Effector memory CD4-positive, alpha-beta T cell (primary cell): Measurements from ENCODE around the gene TBPL1.

Experiments used
- DNase-seq, 3 donors: peaks; one replicate each; pipeline ENCODE4 v3.0.0-alpha.2; 2020
- H3K27ac ChIP-seq: 2 replicates; pipeline ENCODE4 v1.7.0; 2013; ENCODE audit warnings: mild to moderate bottlenecking, low read length, moderate library complexity; ENCODE audit not compliant: insufficient read depth, poor library complexity, severe bottlenecking
- H3K27me3 ChIP-seq: replicated peaks from 2 replicates; pipeline ENCODE4 v1.7.0; 2013; ENCODE audit warnings: mild to moderate bottlenecking, low read length; ENCODE audit not compliant: insufficient read depth, control insufficient read depth, poor library complexity, severe bottlenecking
- H3K36me3 ChIP-seq: 2 replicates; pipeline ENCODE4 v1.7.0; 2013; ENCODE audit warnings: mild to moderate bottlenecking, low read length, moderate library complexity; ENCODE audit not compliant: control insufficient read depth, insufficient read depth
- H3K4me1 ChIP-seq: 2 replicates; pipeline ENCODE4 v1.7.0; 2013; ENCODE audit warnings: low read length, mild to moderate bottlenecking; ENCODE audit not compliant: control insufficient read depth, insufficient read depth, poor library complexity, severe bottlenecking
- H3K4me3 ChIP-seq: 2 replicates; pipeline ENCODE4 v1.7.0; 2013; ENCODE audit warnings: low read length, low read depth, mild to moderate bottlenecking; ENCODE audit not compliant: insufficient read depth, poor library complexity, severe bottlenecking
- H3K9me3 ChIP-seq: 2 replicates; pipeline ENCODE4 v1.7.0; 2013; ENCODE audit warnings: mild to moderate bottlenecking, low read length, moderate library complexity; ENCODE audit not compliant: control insufficient read depth
- total RNA-seq, 3 donors: gene quantifications; one replicate each; lab custom pipeline; 2026; lab: John Stamatoyannopoulos, UW

Gene TBPL1
- 21.8 to 23.6 (median 22.0) reads per million in 3 donors for total RNA-seq

DNA sequence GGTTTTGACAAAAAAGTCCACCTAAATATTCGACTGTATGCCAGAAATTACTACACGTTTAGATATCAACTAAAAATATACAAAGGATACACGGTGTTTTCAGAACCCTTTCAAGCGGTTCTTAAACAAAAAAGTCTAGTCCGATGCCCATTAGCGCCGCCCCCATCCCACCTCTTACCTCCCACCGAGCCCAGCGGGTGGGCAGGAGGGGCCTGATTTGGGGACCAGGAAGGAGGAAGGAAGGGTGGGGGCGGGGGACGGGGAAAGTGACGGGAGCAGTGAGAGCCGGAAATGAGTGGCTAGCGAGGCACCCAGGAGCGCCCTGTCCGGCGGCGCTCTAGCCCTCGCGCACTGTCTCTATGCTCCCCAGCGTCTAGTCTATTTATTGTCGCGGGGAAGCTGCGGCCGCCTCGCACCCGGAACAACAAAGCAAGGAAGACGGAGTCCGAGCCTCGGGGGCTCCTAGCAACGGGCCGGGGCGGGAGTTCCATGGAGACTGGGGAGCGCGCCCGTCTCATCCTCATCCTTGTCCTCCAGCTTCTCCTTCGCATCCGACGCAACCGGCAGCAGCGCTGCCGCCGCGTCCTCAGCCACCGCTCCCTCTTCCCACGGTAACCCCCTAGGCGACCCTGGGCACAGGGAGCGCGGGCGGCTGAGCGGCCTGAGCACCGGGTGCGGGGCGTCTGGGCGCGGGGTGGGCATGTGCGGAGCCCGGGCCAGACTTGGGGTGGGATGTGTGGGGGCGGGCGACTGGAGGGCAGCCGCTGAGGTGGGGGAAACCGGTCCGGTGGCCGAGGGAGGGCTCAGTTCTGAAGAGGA, at the start of gene TBPL1:
Gene TBPL1 (plus strand): TSS at position 410 of the 819 bp plus-strand sequence. CDS start 26,902 bp downstream, outside the sequence.
- H3K9me3 ChIP-seq, result no peaks in the 10 kb centered on the region

DNA sequence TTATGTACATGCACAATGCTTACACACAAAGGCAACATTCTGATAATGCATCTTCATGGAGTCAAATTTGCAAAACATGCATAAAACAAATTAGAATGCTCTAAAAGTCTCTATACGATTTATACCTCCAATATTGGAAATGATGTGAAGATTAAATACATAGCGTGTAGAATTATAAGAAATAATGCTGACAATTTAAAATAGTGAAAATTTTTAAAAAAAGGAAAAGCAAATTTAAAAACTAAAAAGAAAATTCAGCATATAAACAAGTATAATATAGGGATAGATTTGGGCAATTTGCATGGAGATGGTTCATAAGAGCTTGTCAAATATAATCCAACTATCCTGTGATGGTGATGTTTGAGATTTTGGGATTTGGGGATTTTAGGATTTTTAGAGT, 49.2 kb upstream of the TBPL1 start:
- H3K4me1 ChIP-seq, result no peaks in the 10 kb centered on the region
- DNase-seq, result no peak
- no peaks in the 10 kb centered on the region for H3K36me3 ChIP-seq
- H3K4me3 ChIP-seq, result no peak overlapping the region
- no peak overlapping the region for H3K27ac ChIP-seq
- H3K9me3 ChIP-seq, result no peaks in the 10 kb centered on the region
- peaks cover 7% of the 10 kb centered on the region for H3K27me3 ChIP-seq

More for the DNA sequence above, at the start of gene TBPL1:
- Histone ChIP-seq H3K4me1 (peaks cover 3% of the 10 kb centered on the region), H3K27me3 (no peaks in the 10 kb centered on the region), H3K4me3 (peak within 1 kb of the TSS; percentile 92), H3K36me3 (no peaks in the 10 kb centered on the region), H3K27ac (peak within 1 kb of the TSS; percentile 73)
- peak; percentile 78 to 85 (median 84) for DNase-seq

DNA sequence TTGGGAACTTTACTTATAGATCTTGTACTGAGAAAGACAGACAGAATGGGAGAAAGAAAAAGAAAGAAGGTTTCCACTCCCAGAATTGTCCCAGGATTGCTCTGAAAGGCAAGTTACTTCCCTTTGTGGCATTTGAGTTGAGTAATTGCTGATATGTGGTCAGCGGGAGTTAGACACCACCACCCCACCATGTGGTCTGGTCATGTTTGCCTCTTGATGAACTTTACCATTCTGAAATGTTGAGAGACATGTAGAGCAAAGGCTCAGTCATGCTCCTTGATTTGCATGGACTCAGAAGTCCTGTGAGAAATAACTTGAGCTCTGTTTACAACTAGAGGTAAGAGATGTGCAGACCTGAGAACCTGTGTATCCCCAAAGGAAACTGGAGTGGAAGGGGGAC, 47.0 kb upstream of the TBPL1 start:
- Histone ChIP-seq H3K4me3 (no peak overlapping the region), H3K4me1 (no peaks in the 10 kb centered on the region), H3K36me3 (no peaks in the 10 kb centered on the region), H3K27me3 (peaks cover 14% of the 10 kb centered on the region), H3K27ac (no peak overlapping the region), H3K9me3 (no peaks in the 10 kb centered on the region)
- DNase-seq, result no peak

DNA sequence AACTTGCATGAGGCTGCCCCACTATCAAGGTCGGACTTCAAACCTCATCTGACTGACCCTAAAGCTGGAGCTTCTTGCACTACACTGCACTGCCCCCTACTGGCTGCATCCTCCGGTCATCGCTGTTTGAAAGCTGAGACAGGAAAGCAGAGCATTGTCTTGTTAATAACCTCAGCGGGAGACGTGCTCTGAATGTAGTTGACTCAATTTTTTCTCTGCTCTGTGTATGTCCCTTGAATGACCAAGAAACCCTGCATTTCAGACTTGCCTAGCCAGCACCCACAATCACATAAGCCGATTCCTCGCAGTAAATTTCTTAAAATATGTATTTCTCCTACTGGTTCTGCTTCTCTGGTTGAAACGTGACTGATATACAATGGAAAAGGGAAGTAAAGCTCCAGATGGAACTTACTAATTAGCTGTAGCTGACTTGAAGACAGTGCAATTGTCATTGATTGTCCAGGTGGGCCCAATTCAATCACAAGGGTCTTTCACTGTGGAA, 36.3 kb upstream of the TBPL1 start:
- H3K36me3 ChIP-seq, result no peaks in the 10 kb centered on the region
- no peak overlapping the region for H3K4me3 ChIP-seq
- H3K27me3 ChIP-seq, result no peaks in the 10 kb centered on the region
- no peaks in the 10 kb centered on the region for H3K4me1 ChIP-seq
- DNase-seq, result peak; percentile 23 to 49 (median 28)
- H3K9me3 ChIP-seq, result no peaks in the 10 kb centered on the region
- no peak overlapping the region for H3K27ac ChIP-seq

DNA sequence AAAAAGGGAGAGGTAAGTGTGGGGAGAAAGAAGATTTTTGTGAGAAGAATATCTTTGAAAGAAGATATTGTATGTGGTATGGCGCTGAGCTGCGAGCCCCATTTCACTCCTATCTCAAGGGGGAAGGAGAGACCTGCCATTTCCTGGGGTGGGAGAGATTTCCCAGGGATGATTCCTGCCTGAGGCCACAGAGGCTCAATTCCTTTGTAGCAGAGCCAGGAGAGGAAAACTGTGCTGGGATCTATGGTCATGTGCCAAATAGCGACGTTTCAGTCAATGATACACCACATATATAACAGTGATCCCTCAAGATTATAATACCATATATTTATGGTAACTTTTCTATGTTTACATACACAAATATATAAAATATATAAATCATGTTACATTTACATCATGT, 35.2 kb upstream of the TBPL1 start:
- no peak for DNase-seq
- no peaks in the 10 kb centered on the region for H3K4me1 ChIP-seq
- H3K4me3 ChIP-seq, result no peak overlapping the region
- no peaks in the 10 kb centered on the region for H3K9me3 ChIP-seq
- no peaks in the 10 kb centered on the region for H3K27me3 ChIP-seq
- H3K27ac ChIP-seq, result no peak overlapping the region
- H3K36me3 ChIP-seq, result no peaks in the 10 kb centered on the region

DNA sequence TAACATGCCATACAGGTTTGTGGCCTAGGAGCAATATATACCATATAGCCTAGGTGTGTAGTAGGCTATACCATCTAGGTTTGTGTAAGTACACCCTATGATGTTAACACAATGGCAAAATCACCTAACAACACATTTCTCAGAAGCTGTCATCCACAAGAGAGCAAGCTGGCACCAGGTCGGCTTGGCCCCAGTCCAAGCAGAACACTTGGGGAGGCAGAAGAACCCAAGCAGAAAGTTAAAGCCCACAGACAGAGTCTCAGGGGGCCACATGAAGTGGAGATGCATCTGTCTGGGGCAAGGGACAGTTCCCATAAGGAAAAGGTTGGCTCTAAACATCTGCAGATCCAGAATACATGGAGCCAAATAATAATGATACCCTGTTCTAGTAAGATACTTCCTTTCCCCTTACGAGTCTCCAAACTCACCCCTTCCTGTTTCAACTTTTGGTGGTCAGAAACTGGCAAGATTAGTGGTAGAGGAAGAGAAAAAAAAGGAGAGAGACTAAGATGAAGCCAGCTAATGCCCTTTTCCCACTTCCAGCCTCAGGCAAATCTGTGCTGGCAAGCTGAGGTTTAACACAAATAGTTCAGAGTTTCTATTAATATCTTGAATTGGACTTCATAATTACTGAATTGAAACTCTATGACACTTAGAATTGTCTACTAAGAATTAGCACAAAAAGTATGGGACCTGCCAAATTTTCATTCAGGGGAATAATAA, 34.7 kb upstream of the TBPL1 start:
- Histone ChIP-seq H3K27ac (no peak overlapping the region), H3K36me3 (no peaks in the 10 kb centered on the region), H3K4me3 (no peak overlapping the region), H3K9me3 (no peaks in the 10 kb centered on the region), H3K27me3 (no peaks in the 10 kb centered on the region), H3K4me1 (no peaks in the 10 kb centered on the region)
- no peak for DNase-seq

DNA sequence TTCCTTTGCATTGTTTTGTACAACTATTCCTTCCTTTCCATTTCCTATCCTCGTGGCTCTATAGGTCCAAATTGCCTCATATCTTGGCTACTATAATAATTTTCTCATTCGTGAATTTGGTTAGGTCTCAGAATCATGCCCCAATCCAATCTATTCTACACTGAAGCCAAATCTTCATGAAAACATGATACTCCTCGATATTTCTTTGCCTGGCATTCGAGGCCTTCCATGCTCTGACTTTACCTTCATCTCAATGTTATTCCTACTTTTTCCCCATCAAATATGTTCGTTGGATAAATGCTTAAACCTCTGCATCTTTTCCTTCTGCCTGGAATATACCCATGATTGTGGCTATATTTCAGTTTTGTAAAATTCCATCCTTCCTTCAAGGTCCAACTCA, 33.7 kb upstream of the TBPL1 start:
- H3K4me3 ChIP-seq, result no peak overlapping the region
- no peak for DNase-seq

DNA sequence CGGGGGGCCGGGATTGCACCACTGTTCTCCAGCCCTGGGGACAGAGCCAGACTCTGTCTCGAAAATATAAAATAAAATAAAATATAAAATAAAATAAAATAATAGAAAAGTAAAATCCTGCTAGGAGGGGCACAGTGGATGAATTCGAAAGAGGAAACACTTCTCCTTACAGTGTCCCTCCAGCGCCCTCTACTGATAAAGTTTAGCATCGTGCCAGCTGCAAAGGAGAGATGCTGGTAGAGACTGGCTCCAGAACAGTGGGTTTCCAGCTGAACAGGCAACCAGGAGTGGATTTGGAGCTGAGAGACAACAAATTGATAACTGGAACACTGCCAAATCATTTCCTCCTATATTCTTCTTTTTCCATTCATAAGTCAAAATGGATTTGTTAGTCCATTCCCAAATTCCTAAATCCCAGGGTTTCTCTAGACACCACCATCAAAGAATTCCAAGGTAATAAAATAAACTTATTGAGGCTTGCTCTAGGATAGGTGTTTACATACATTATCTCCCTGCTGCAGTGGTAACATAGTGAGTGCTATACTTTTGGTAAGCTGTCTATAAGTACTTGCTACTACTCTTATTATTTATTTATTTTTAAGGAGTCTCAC, 31.7 kb upstream of the TBPL1 start:
- no peak overlapping the region for H3K4me3 ChIP-seq

More for the DNA sequence above, 33.7 kb upstream of the TBPL1 start:
- no peaks in the 10 kb centered on the region for H3K4me1 ChIP-seq
- H3K27ac ChIP-seq, result no peak overlapping the region
- no peaks in the 10 kb centered on the region for H3K27me3 ChIP-seq
- H3K36me3 ChIP-seq, result no peaks in the 10 kb centered on the region
- H3K9me3 ChIP-seq, result no peaks in the 10 kb centered on the region

DNA sequence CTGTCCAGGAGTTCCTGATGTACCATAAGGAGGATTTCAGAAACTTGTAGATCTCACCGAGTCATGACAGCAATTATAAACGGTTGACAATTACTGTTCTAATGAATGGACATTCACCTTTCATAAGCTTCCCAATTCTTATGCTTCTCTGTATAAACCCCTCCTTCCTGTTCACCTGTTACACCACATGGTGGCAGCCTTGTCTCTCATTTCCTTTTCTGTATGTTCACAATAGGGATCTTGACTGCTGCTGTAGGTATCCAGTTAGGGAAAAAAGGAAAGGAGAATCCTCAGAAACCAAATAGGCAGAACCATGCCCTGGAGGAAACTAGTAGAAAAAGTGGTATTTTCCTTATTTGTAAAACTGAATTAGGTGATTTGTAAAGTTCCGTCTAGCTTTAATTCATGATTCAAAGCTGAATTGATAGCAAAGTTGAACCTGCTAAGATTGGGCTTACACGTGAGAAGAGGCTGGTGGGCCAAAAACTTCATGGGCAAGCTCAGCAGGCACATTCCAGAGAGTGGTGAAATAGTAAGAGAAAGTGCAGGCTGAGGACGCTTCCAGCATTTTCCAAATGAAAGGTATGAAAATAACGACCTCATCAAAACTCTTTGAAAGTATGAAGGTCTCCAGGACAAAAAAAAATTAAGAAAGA, 29.0 kb upstream of the TBPL1 start:
- Histone ChIP-seq H3K27me3 (no peaks in the 10 kb centered on the region), H3K4me3 (no peak overlapping the region), H3K27ac (no peak overlapping the region), H3K4me1 (no peaks in the 10 kb centered on the region), H3K9me3 (no peaks in the 10 kb centered on the region), H3K36me3 (no peaks in the 10 kb centered on the region)
- peak in 1 of 3 donors; percentile 36 for DNase-seq

More for the DNA sequence above, 31.7 kb upstream of the TBPL1 start:
- peak; percentile 29 to 41 (median 32) for DNase-seq
- H3K27ac ChIP-seq, result no peak overlapping the region
- H3K4me1 ChIP-seq, result no peaks in the 10 kb centered on the region
- no peaks in the 10 kb centered on the region for H3K27me3 ChIP-seq
- no peaks in the 10 kb centered on the region for H3K9me3 ChIP-seq
- no peaks in the 10 kb centered on the region for H3K36me3 ChIP-seq
